GM10266 (cell line): ENCODE measurements around the gene ZFP36.
A peak's percentile ranks its signal among the peaks of the same experiment; 100 is the strongest.

ENCODE experiments used
- DNase-seq: peaks from one replicate; pipeline ENCODE4 v3.0.0; 2012; ENCODE audit errors: extremely low spot score
- TF ChIP-seq, protein P1 (sequence below): IDR thresholded peaks from 2 replicates; pipeline ENCODE4 v1.5.1; 2012; ENCODE audit warnings: mild to moderate bottlenecking, low read depth; ENCODE audit not compliant: control insufficient read depth, insufficient read depth; ENCODE audit errors: missing control alignments

ZFP36 gene

DNA sequence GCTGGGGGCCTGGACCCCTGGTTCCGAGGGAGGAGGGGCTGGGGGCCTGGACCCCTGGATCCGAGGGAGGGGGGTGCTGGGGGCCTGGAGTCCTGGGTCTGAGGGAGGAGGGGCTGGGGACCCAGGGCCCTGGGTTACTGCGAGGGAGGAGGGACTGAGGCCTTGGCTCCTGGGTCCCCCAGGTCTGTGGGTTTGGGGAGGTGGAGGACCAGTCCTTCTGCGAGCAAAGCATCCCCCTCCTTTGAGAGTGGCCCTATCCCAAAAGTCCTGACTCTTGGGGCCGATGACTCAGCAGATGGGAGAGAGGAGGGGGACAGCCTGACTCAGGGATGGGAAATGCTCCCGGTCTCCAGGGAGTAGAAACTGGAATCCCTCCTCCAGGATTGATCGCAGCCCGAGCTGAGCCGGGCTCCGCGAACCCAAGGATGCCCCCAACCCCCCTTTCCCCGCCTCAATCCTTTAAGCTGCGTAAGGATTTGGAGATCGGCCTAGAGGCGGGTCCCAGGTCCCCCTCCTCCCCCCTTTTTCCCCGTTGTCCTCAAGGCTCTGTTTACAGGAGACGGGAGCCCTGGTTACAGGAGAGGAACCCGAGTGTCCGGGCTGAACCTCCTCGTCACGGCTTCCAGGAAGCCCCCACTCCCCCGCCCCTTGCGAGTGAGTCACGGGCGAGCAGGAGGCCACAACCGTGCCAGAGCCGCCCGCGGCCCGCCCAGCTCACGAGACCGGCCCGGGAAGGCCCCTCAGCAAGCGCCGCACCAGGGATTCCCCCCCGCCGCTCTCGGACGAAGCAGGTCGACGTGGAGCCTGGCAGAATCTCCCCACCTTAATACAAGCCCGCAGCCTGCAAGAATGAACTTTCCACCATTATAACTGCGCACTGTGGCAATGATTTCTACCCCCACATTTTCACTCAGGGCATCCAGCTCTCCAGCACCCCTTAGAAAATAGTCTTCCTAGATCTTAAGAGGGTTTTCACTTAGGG lies 3.0 kb upstream of the ZFP36 start:
- TF ChIP-seq, protein P1, sequence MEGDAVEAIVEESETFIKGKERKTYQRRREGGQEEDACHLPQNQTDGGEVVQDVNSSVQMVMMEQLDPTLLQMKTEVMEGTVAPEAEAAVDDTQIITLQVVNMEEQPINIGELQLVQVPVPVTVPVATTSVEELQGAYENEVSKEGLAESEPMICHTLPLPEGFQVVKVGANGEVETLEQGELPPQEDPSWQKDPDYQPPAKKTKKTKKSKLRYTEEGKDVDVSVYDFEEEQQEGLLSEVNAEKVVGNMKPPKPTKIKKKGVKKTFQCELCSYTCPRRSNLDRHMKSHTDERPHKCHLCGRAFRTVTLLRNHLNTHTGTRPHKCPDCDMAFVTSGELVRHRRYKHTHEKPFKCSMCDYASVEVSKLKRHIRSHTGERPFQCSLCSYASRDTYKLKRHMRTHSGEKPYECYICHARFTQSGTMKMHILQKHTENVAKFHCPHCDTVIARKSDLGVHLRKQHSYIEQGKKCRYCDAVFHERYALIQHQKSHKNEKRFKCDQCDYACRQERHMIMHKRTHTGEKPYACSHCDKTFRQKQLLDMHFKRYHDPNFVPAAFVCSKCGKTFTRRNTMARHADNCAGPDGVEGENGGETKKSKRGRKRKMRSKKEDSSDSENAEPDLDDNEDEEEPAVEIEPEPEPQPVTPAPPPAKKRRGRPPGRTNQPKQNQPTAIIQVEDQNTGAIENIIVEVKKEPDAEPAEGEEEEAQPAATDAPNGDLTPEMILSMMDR: no peak
- DNase-seq: peak; percentile 83

DNA sequence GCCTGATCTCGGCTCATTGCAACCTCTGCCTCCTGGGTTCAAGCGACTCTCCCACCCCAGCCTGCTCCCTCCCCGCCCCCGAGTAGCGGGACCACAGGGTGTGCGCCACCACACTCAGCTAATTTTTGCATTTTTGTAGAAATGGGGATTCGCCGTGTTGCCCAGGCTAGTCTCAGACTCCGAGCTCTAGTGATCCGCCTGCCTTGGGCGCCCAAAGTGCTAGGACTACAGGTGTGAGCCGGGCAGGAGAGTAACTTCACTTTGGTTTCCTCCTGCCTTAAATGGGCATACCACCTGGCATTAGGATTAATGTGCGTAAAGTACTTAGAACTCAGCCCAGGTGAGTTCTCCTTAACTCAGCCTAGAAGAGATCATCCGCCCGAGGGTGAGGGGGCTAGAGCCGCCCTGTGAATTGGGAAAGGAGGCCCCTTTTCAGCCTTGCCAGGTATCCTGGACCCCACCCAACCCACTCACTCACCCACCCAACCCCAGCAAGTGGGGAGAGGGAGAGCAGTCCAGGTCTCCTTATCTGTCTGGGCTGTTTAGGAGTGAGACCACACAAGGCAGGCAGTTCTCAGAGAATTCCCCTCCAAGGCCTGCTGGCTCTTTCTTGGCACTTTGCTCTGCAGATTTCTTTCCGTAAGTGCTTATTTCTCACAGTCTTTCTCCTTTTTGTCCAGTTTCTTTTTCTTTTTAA lies 1.2 kb upstream of the ZFP36 start:
- DNase-seq: no peak
- TF ChIP-seq, protein P1: no peak

DNA sequence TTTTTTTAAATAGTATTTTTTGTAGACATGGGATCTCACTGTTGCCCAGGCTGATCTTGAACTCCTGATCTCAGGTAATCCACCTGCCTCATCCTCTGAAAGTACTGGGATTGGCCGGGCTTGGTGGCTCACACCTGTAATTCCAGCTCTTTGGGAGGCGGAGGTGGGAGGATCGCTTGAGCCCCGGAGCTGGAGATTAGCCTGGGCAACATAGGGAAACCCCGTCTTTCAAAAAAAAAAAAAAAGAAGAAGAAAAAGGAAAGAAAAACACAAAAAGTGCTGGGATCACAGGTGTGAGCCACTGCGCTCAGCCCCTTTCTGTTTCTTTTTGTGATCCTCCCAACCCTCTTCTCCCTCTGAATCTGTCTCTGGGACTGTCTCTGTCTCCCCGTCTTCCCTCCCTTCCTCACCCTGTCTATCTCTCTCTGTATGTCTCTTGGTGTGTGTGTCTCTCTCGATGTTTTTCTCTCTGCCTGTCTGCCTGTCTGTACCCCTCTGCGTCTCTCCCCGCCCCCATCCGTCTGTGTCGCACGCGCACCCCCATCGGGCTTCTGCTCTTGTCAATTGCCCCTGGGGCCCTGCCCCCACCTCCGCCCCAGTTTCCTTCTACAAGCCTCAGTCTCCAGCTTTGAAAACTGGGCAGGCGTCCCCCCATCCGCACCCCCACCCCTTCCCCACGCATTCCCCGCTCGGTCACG lies 540 bp upstream of the ZFP36 start:
- DNase-seq: peak; percentile 75
- TF ChIP-seq, protein P1: no peak

DNA sequence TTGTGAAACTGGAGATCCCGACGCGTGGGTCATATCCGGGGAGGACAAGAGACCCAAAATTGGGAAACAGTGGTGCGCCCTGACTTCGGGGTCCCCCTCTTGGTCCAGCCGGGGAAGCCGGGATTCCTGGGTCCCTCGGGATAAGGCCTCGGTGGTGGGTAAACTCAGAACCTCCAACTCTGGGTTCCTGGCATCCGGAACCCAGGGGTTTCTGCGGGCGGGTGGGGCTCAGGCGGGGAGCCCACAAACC lies 688 bp downstream of the ZFP36 start:
- DNase-seq: no peak
- TF ChIP-seq, protein P1: no peak

DNA sequence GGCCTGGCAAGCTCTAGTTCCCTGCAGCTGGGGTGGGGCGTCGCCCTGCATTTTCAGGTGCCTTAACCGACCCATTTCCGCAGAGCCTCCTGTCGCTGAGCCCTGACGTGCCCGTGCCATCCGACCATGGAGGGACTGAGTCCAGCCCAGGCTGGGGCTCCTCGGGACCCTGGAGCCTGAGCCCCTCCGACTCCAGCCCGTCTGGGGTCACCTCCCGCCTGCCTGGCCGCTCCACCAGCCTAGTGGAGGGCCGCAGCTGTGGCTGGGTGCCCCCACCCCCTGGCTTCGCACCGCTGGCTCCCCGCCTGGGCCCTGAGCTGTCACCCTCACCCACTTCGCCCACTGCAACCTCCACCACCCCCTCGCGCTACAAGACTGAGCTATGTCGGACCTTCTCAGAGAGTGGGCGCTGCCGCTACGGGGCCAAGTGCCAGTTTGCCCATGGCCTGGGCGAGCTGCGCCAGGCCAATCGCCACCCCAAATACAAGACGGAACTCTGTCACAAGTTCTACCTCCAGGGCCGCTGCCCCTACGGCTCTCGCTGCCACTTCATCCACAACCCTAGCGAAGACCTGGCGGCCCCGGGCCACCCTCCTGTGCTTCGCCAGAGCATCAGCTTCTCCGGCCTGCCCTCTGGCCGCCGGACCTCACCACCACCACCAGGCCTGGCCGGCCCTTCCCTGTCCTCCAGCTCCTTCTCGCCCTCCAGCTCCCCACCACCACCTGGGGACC lies 1.2 kb downstream of the ZFP36 start:
- no peak for DNase-seq
- TF ChIP-seq, protein P1: no peak

DNA sequence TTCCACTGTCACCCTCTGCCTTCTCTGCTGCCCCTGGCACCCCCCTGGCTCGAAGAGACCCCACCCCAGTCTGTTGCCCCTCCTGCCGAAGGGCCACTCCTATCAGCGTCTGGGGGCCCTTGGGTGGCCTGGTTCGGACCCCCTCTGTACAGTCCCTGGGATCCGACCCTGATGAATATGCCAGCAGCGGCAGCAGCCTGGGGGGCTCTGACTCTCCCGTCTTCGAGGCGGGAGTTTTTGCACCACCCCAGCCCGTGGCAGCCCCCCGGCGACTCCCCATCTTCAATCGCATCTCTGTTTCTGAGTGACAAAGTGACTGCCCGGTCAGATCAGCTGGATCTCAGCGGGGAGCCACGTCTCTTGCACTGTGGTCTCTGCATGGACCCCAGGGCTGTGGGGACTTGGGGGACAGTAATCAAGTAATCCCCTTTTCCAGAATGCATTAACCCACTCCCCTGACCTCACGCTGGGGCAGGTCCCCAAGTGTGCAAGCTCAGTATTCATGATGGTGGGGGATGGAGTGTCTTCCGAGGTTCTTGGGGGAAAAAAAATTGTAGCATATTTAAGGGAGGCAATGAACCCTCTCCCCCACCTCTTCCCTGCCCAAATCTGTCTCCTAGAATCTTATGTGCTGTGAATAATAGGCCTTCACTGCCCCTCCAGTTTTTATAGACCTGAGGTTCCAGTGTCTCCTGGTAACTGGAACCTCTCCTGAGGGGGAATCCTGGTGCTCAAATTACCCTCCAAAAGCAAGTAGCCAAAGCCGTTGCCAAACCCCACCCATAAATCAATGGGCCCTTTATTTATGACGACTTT lies 2.0 kb downstream of the ZFP36 start:
- TF ChIP-seq, protein P1: no peak
- no peak for DNase-seq
